GM21619 (cell line): ENCODE data around the gene TBX20.
"Not testable (repeated sequence)": the region's sequence is repeated elsewhere in the genome, so short reads cannot be mapped to it uniquely, and the experiment has no call there.

Experiments used
- ATAC-seq: cut with Tn5 transposase; IDR thresholded peaks from one replicate; pipeline ENCODE4 v1.9.1; 2021; ENCODE audit not compliant: unreplicated experiment

Gene TBX20

GRCh38 chr7:35256256-35257175, 2.6 kb upstream of the TBX20 start:
- ATAC-seq: no peak

- ATAC-seq: no peak
Measured at GRCh38 chr7:35255443-35256255, 1.7 kb upstream of the TBX20 start.

- no peak for ATAC-seq
Measured at GRCh38 chr7:35254496-35255442, 869 bp upstream of the TBX20 start.

GRCh38 chr7:35253460-35253709, 515 bp downstream of the TBX20 start:
- no peak for ATAC-seq

GRCh38 chr7:35252612-35253459, 1.1 kb downstream of the TBX20 start:
- ATAC-seq: no peak

GRCh38 chr7:35251606-35252310, 2.1 kb downstream of the TBX20 start:
- ATAC-seq: no peak

GRCh38 chr7:35250941-35251340, 3.0 kb downstream of the TBX20 start:
- no peak for ATAC-seq

- ATAC-seq: no peak
Measured at GRCh38 chr7:35250452-35250851, 3.4 kb downstream of the TBX20 start.

- ATAC-seq: no peak
Measured at GRCh38 chr7:35249537-35249907, 4.4 kb downstream of the TBX20 start.

GRCh38 chr7:35248576-35249536, 5.0 kb downstream of the TBX20 start:
- ATAC-seq: no peak

GRCh38 chr7:35246819-35247218, 7.1 kb downstream of the TBX20 start:
- ATAC-seq: no peak

GRCh38 chr7:35241884-35242283, 12.0 kb downstream of the TBX20 start:
- ATAC-seq: no peak

GRCh38 chr7:35241436-35241835, 12.5 kb downstream of the TBX20 start:
- no peak for ATAC-seq

- ATAC-seq: not testable (repeated sequence)
Measured at GRCh38 chr7:35241008-35241407, 12.9 kb downstream of the TBX20 start.

- not testable (repeated sequence) for ATAC-seq
Measured at GRCh38 chr7:35238456-35238855, 15.4 kb downstream of the TBX20 start.

- ATAC-seq: no peak
Measured at GRCh38 chr7:35232994-35233393, 20.9 kb downstream of the TBX20 start.

GRCh38 chr7:35231221-35231620, 22.7 kb downstream of the TBX20 start:
- ATAC-seq: not testable (repeated sequence)

GRCh38 chr7:35229116-35229780, 24.7 kb downstream of the TBX20 start:
- not testable (repeated sequence) for ATAC-seq
